ENCODE measurements around the gene PABPC3.

PABPC3 gene

GRCh38 chr13:25095851-25096453, at the start of gene PABPC3:
Gene PABPC3, plus strand, starts transcription at chr13:25096136. Its CDS starts 63 bp downstream, at chr13:25096199.
- Mint-ChIP-seq H3K4me1 (no peaks in the 10 kb centered on the region), H3K36me3 (no peaks in the 10 kb centered on the region), H3K27ac (peak within 1 kb of the TSS; percentile 9), H3K9me3 (peaks cover 0 to 2% of the 10 kb centered on the region in 2 donors), H3K27me3 (peaks cover 41 to 52% of the 10 kb centered on the region in 2 donors), H3K4me3 (peak within 1 kb of the TSS; percentile 56 to 78)
- DNase-seq (no peak), ATAC-seq (replicated peaks) (peak; percentile 47 to 59)

GRCh38 chr13:25046274-25046984, 49.5 kb upstream of the PABPC3 start:
- peaks cover 70 to 88% of the 10 kb centered on the region in 2 donors for H3K27me3 Mint-ChIP-seq
- peaks cover 9 to 14% of the 10 kb centered on the region in 2 donors for H3K36me3 Mint-ChIP-seq

GRCh38 chr13:25046985-25047511, 48.9 kb upstream of the PABPC3 start:
- peaks cover 9 to 15% of the 10 kb centered on the region in 2 donors for H3K36me3 Mint-ChIP-seq
- ATAC-seq (replicated peaks), result peak; percentile 31 to 36

More at GRCh38 chr13:25046274-25046984, 49.5 kb upstream of the PABPC3 start:
- peaks cover 0 to 9% of the 10 kb centered on the region in 2 donors for H3K4me1 Mint-ChIP-seq
- H3K9me3 Mint-ChIP-seq, result peaks cover 8 to 17% of the 10 kb centered on the region in 2 donors
- ATAC-seq (replicated peaks), result peak; percentile 23 to 42
- no peak overlapping the region for H3K27ac Mint-ChIP-seq
- no peak for DNase-seq
- H3K4me3 Mint-ChIP-seq, result peak overlapping the region in 1 of 2 donors; percentile 72

GRCh38 chr13:25051065-25051464, 44.9 kb upstream of the PABPC3 start:
- H3K9me3 Mint-ChIP-seq, result peaks cover 14 to 20% of the 10 kb centered on the region in 2 donors
- H3K4me1 Mint-ChIP-seq, result peaks cover 2 to 9% of the 10 kb centered on the region in 2 donors
- H3K27me3 Mint-ChIP-seq, result peaks cover 56 to 67% of the 10 kb centered on the region in 2 donors
- no peak for DNase-seq
- H3K27ac Mint-ChIP-seq, result no peak overlapping the region
- peaks cover 9 to 15% of the 10 kb centered on the region in 2 donors for H3K36me3 Mint-ChIP-seq
- no peak for ATAC-seq (replicated peaks)
- no peak overlapping the region for H3K4me3 Mint-ChIP-seq

More at GRCh38 chr13:25046985-25047511, 48.9 kb upstream of the PABPC3 start:
- Mint-ChIP-seq H3K4me3 (peak overlapping the region; percentile 60 to 72), H3K27ac (no peak overlapping the region), H3K27me3 (peaks cover 68 to 85% of the 10 kb centered on the region in 2 donors), H3K9me3 (peaks cover 10 to 18% of the 10 kb centered on the region in 2 donors), H3K4me1 (peaks cover 0 to 9% of the 10 kb centered on the region in 2 donors)
- DNase-seq, result no peak

GRCh38 chr13:25059166-25059565, 36.8 kb upstream of the PABPC3 start:
- ATAC-seq (replicated peaks) (no peak), DNase-seq (no peak)
- Mint-ChIP-seq H3K4me1 (peaks cover 15 to 29% of the 10 kb centered on the region in 2 donors), H3K9me3 (peaks cover 5 to 6% of the 10 kb centered on the region in 2 donors), H3K4me3 (no peak overlapping the region), H3K27me3 (no peaks in the 10 kb centered on the region), H3K36me3 (peaks cover 0 to 3% of the 10 kb centered on the region in 2 donors), H3K27ac (no peak overlapping the region)

DNA sequence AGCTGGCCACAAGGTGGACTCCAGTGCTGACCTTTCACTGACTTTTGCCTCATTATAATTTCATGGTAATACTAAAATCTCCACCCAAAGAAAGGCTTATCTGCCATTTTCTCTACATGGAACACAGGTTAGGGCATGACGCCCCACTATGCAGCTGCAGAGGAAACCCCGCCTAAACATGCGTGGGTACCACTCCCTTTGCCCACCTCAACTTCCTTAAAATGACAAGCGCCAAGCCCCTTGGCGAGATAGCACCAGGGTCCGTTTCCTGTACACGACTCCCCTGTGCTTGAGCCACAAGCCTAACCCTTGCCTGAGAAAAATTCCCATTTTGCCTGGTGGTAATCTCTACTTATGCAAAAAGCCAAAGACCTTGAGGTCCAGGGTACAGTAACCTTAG, 36.0 kb upstream of the PABPC3 start:
- Mint-ChIP-seq H3K4me1 (peaks cover 15 to 29% of the 10 kb centered on the region in 2 donors), H3K36me3 (peaks cover 0 to 3% of the 10 kb centered on the region in 2 donors), H3K4me3 (no peak overlapping the region), H3K27ac (no peak overlapping the region), H3K9me3 (peaks cover 5 to 6% of the 10 kb centered on the region in 2 donors), H3K27me3 (no peaks in the 10 kb centered on the region)
- DNase-seq (no peak), ATAC-seq (replicated peaks) (peak; percentile 22 to 46)

DNA sequence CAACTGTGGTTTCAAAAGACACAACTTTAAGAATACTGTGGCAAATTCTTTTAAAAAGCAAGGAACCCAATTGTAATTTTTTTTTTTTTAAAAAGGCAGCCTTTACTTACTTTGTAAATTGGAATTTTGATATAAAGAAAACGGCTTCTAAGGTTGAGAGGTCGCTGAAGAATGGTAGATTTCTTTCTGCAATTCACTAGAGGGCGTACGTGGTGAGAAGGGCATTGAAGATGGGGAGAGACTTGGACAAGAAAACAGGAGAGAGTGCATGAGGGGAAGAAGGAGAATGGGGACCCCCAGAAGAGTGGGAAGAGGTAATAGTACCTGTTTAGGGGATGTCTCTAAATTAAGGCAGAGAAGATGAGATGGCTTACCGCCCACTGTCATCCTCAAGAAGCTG, 33.5 kb upstream of the PABPC3 start:
- Mint-ChIP-seq H3K27me3 (peaks cover 3 to 6% of the 10 kb centered on the region in 2 donors), H3K4me3 (no peak overlapping the region), H3K9me3 (peaks cover 5 to 6% of the 10 kb centered on the region in 2 donors), H3K4me1 (peaks cover 23 to 41% of the 10 kb centered on the region in 2 donors), H3K36me3 (peaks cover 0 to 3% of the 10 kb centered on the region in 2 donors), H3K27ac (no peak overlapping the region)
- DNase-seq (no peak), ATAC-seq (replicated peaks) (no peak)

DNA sequence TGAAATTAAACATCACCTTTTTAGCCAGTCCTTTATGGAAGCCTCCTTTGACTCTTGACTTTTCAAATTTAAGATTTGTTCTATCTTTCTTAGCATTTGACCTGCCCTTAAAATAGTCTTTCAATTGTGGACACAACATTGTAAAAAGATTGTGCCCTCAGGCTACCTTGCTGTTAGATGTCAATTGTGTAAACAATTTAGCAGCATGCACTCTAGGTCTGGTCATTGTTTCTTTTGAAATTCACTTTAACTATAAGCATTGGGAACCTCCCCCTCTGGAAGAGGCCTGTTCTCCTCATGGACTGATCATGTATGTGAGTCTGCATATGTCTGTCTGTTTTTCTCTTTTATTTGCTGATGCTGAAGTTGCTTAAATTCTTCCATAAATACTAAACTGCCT, 31.5 kb upstream of the PABPC3 start:
- DNase-seq (no peak), ATAC-seq (replicated peaks) (no peak)
- H3K4me3 Mint-ChIP-seq, result no peak overlapping the region
- H3K4me1 Mint-ChIP-seq, result peaks cover 22 to 31% of the 10 kb centered on the region in 2 donors
- H3K27ac Mint-ChIP-seq, result no peak overlapping the region
- no peaks in the 10 kb centered on the region for H3K36me3 Mint-ChIP-seq
- H3K27me3 Mint-ChIP-seq, result peaks cover 11 to 20% of the 10 kb centered on the region in 2 donors
- peaks cover 0 to 4% of the 10 kb centered on the region in 2 donors for H3K9me3 Mint-ChIP-seq

- Mint-ChIP-seq H3K36me3 (no peaks in the 10 kb centered on the region), H3K9me3 (peaks cover 0 to 2% of the 10 kb centered on the region in 2 donors), H3K4me1 (peaks cover 17 to 26% of the 10 kb centered on the region in 2 donors), H3K4me3 (no peak overlapping the region), H3K27ac (no peak overlapping the region), H3K27me3 (peaks cover 24 to 35% of the 10 kb centered on the region in 2 donors)
- peak; percentile 63 to 64 for ATAC-seq (replicated peaks)
- DNase-seq, result no peak
Observed at GRCh38 chr13:25065974-25066770, 29.8 kb upstream of the PABPC3 start.

- peaks cover 24 to 35% of the 10 kb centered on the region in 2 donors for H3K27me3 Mint-ChIP-seq
Observed at GRCh38 chr13:25067064-25067463, 28.9 kb upstream of the PABPC3 start.

DNA sequence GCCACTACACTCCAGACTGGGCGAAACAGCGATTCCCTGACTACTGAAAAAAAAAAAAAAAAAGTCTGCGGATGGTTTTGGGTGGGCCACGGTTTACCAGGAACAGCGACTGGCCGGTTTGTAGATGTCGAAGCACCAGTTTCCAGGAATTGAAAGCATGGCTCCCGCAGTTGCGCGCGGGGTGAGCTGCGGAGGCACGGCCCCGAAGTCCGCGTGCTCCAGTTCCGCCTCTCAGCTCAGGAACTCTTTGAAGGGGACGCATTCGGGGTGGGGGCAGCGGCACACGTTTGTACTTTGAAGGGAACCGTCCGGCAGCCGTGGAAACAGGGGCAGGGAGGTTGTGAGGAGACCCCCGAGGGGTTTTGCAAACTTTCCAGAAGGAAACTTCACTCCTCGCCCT, 27.1 kb upstream of the PABPC3 start:
- H3K36me3 Mint-ChIP-seq, result no peaks in the 10 kb centered on the region
- peaks cover 12 to 20% of the 10 kb centered on the region in 2 donors for H3K4me1 Mint-ChIP-seq
- no peak for DNase-seq
- H3K9me3 Mint-ChIP-seq, result no peaks in the 10 kb centered on the region
- peaks cover 24 to 35% of the 10 kb centered on the region in 2 donors for H3K27me3 Mint-ChIP-seq
- no peak overlapping the region for H3K4me3 Mint-ChIP-seq
- no peak for ATAC-seq (replicated peaks)
- H3K27ac Mint-ChIP-seq, result no peak overlapping the region

More at GRCh38 chr13:25067064-25067463, 28.9 kb upstream of the PABPC3 start:
- Mint-ChIP-seq H3K27ac (no peak overlapping the region), H3K4me1 (peaks cover 14 to 20% of the 10 kb centered on the region in 2 donors), H3K4me3 (no peak overlapping the region), H3K9me3 (no peaks in the 10 kb centered on the region), H3K36me3 (no peaks in the 10 kb centered on the region)
- DNase-seq (no peak), ATAC-seq (replicated peaks) (no peak)

DNA sequence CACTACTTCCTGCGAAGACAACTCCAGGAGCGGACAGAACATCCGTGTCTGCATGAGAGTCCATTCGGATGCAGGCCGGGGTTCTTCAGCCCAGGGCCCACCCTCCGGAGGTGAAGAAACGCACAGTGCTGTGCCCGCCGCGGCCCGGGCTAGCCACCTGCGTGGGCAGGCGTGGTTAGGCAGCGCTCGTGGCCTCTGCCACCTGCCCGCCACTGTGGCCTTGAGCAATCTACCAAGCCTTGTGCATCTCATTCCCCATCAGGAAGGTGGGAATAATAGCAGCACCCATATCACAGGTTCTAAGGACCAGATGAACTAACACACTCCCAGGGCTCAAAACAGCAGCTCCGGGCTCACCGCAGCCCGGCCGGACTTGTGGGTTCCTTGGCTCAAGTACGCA, 26.7 kb upstream of the PABPC3 start:
- no peak overlapping the region for H3K27ac Mint-ChIP-seq
- H3K9me3 Mint-ChIP-seq, result no peaks in the 10 kb centered on the region
- DNase-seq (no peak), ATAC-seq (replicated peaks) (no peak)
- no peak overlapping the region for H3K4me3 Mint-ChIP-seq
- peaks cover 12 to 20% of the 10 kb centered on the region in 2 donors for H3K4me1 Mint-ChIP-seq
- no peaks in the 10 kb centered on the region for H3K36me3 Mint-ChIP-seq
- H3K27me3 Mint-ChIP-seq, result peaks cover 24 to 35% of the 10 kb centered on the region in 2 donors

DNA sequence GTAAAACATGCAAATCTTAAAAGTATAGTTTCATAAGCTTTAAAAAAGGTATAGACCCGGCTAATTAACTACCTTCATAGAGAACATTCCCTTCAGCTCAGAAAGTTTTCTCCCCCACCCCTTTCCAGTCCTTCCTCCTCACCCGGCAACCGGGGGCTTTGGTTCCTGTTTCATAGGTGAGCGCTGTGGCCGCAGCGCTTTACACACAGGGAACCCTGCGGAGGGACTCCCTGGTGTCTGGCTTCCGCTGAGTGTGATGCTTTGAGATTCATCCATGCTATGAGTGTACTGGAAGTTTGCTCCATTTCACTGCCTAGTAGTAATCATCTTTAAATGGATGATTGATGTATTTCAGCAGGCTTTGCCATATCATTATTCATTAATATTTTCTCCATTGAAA, 26.0 kb upstream of the PABPC3 start:
- no peak for ATAC-seq (replicated peaks)
- no peak for DNase-seq
- Mint-ChIP-seq H3K4me3 (no peak overlapping the region), H3K27ac (no peak overlapping the region), H3K27me3 (peaks cover 24 to 39% of the 10 kb centered on the region in 2 donors), H3K4me1 (peaks cover 12 to 20% of the 10 kb centered on the region in 2 donors), H3K9me3 (no peaks in the 10 kb centered on the region), H3K36me3 (no peaks in the 10 kb centered on the region)

DNA sequence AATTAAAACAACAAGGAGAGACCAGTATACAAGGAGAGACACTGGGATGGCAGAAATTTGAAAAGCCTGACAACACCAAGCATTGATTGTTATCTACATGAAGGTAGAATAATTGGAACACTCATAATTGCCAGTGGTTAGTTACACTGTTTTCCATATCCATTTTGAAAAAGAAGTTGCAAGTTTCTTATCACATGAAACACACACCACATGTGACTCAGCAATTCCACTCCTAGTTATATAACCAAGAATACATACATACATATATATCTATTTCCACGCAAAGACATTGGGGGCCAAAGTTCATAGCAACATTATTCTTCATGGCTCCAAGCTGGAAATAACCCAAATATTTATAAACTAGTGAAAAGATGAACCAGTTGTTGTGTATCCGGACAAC, 15.2 kb upstream of the PABPC3 start:
- no peak for ATAC-seq (replicated peaks)

More for the DNA sequence above, 15.2 kb upstream of the PABPC3 start:
- no peaks in the 10 kb centered on the region for H3K4me1 Mint-ChIP-seq
- H3K36me3 Mint-ChIP-seq, result no peaks in the 10 kb centered on the region
- DNase-seq, result no peak
- no peak overlapping the region for H3K4me3 Mint-ChIP-seq
- H3K27me3 Mint-ChIP-seq, result peaks cover 11 to 15% of the 10 kb centered on the region in 2 donors
- no peak overlapping the region for H3K27ac Mint-ChIP-seq
- no peaks in the 10 kb centered on the region for H3K9me3 Mint-ChIP-seq

Measured in stimulated activated naive B cell treated with anti-CD40 and anti-IgM and Interleukin-4, amounts not matched to agents 10 μg/mL and 1 μg/mL and 100 μg/mL, for 72 hours (primary cell).